ENCODE data around the gene ZDHHC3.

- TF ChIP-seq CTCF (conservative IDR thresholded peaks at IDR 0.05; ENCODE audit: low read depth, low read length) (no peak), EZH2phosphoT487 (IDR thresholded peaks at IDR 0.05; ENCODE audit: borderline replicate concordance, low read length) (no peak)
Observed at GRCh38 chr3:45010811-45011333, 34.9 kb upstream of the ZDHHC3 start.

Measured in PC-3 (cell line).